IMR-90 (cell line): ENCODE data around the gene UBA3. TPM values are rescaled to one million over a fixed set of nuclear protein-coding genes. Genes with fewer than 3 reads are reported as not detected.

Source experiments
- ATAC-seq: fragments of 200-7000 bp; cut with Tn5 transposase; 2 replicates; pipeline ENCODE4 v1.9.1; 2020; ENCODE audit warnings: low read depth, mild to moderate bottlenecking, moderate library complexity
- BruUV-seq: library from RNA; stranded (reverse); fragments of 400-500 nt; replicated peaks from 2 replicates; lab custom pipeline; 2021; lab: Mats Ljungman, UMichigan
- CTCF ChIA-PET: fragments of 300-600 bp; formaldehyde crosslinking; extraction: SDS; loops from one replicate; lab custom pipeline; 2021; ENCODE audit warnings: antibody characterized with exemption; lab: Yijun Ruan, JAX
- POLR2A ChIA-PET: fragments of 300-600 bp; sonication (Branson Sonifier 250); formaldehyde crosslinking; loops from one replicate; lab custom pipeline; 2022; ENCODE audit warnings: antibody characterized with exemption; ENCODE audit not compliant: unreplicated experiment; lab: Charles Lee
- DNase-seq: peaks from one replicate; pipeline ENCODE4 v3.0.0; 2013
- H2AFZ ChIP-seq: replicated peaks from 2 replicates; pipeline ENCODE3; 2013; ENCODE audit warnings: low read length, mild to moderate bottlenecking; ENCODE audit not compliant: poor library complexity
- H2AK5ac ChIP-seq: 2 replicates; pipeline ENCODE4 v1.6.1; 2013; ENCODE audit warnings: low read depth, low read length, inconsistent platforms
- H2AK9ac ChIP-seq: replicated peaks from 2 replicates; pipeline ENCODE3; 2013; ENCODE audit warnings: mild to moderate bottlenecking, low read depth, low read length, moderate library complexity; ENCODE audit not compliant: poor library complexity
- H2BK120ac ChIP-seq: 2 replicates; pipeline ENCODE4 v1.6.1; 2013; ENCODE audit warnings: low read depth, low read length, inconsistent platforms
- H2BK15ac ChIP-seq: 3 replicates; pipeline ENCODE4 v1.6.1; 2013; ENCODE audit warnings: low read depth, low read length, inconsistent platforms
- H2BK20ac ChIP-seq: 2 replicates; pipeline ENCODE4 v1.6.1; 2013; ENCODE audit warnings: low read depth, mild to moderate bottlenecking, inconsistent platforms, low read length, moderate library complexity
- H2BK5ac ChIP-seq: 2 replicates; pipeline ENCODE4 v1.6.1; 2013; ENCODE audit warnings: mild to moderate bottlenecking, low read depth, low read length, inconsistent platforms; ENCODE audit not compliant: poor library complexity, severe bottlenecking
- H3K14ac ChIP-seq: replicated peaks from 2 replicates; pipeline ENCODE4 v1.6.1; 2013; ENCODE audit warnings: low read depth, low read length, inconsistent platforms
- H3K18ac ChIP-seq: 2 replicates; pipeline ENCODE4 v1.6.1; 2013; ENCODE audit warnings: low read depth, low read length, control low read depth
- H3K23ac ChIP-seq: 2 replicates; pipeline ENCODE4 v1.6.1; 2013; ENCODE audit warnings: low read depth, low read length, inconsistent platforms
- H3K27ac ChIP-seq: 2 replicates; pipeline ENCODE4 v1.5.1; 2013; ENCODE audit warnings: mild to moderate bottlenecking, control low read depth, low read length; ENCODE audit not compliant: insufficient read depth
- H3K27me3 ChIP-seq: 2 replicates; pipeline ENCODE4 v1.6.1; 2013; ENCODE audit warnings: low read length; ENCODE audit not compliant: control insufficient read depth, insufficient read depth
- H3K36me3 ChIP-seq: 2 replicates; pipeline ENCODE4 v1.6.1; 2013; ENCODE audit warnings: low read length, mixed read lengths; ENCODE audit not compliant: control insufficient read depth, insufficient read depth
- H3K4ac ChIP-seq: 2 replicates; pipeline ENCODE4 v1.6.1; 2013; ENCODE audit warnings: low read depth, low read length, inconsistent platforms
- H3K4me1 ChIP-seq: 2 replicates; pipeline ENCODE4 v1.6.1; 2013; ENCODE audit warnings: low read length, mixed read lengths; ENCODE audit not compliant: control insufficient read depth, insufficient read depth
- H3K4me2 ChIP-seq: 2 replicates; pipeline ENCODE4 v1.6.1; 2013; ENCODE audit warnings: low read depth, mild to moderate bottlenecking, control low read depth, low read length, moderate library complexity
- H3K4me3 ChIP-seq: 2 replicates; pipeline ENCODE4 v1.5.1; 2013; ENCODE audit warnings: low read depth, mild to moderate bottlenecking, control low read depth, low read length, moderate library complexity; ENCODE audit not compliant: insufficient read depth
- H3K56ac ChIP-seq: 2 replicates; pipeline ENCODE4 v1.6.1; 2013; ENCODE audit warnings: low read length, inconsistent platforms; ENCODE audit not compliant: insufficient read depth; ENCODE audit errors: extremely low read depth
- H3K79me1 ChIP-seq, 2 experiments: 2 replicates each; pipeline ENCODE4 v1.6.1; 2013; ENCODE audit warnings: low read length in 2 of 2, inconsistent platforms in 1 of 2, low read depth in 1 of 2
- H3K9ac ChIP-seq: 2 replicates; pipeline ENCODE4 v1.6.1; 2013; ENCODE audit warnings: low read depth, low read length, control low read depth
- H3K9me1 ChIP-seq: 2 replicates; pipeline ENCODE4 v1.6.1; 2013; ENCODE audit warnings: low read length, inconsistent platforms; ENCODE audit not compliant: insufficient read depth
- H3K9me3 ChIP-seq: 2 replicates; pipeline ENCODE4 v1.6.1; 2013; ENCODE audit warnings: low read length; ENCODE audit not compliant: control insufficient read depth, insufficient read depth
- H4K20me1 ChIP-seq: 2 replicates; pipeline ENCODE4 v1.6.1; 2013; ENCODE audit warnings: low read length, inconsistent platforms; ENCODE audit not compliant: insufficient read depth
- H4K5ac ChIP-seq: 2 replicates; pipeline ENCODE4 v1.6.1; 2013; ENCODE audit warnings: mild to moderate bottlenecking, low read depth, low read length, control low read depth
- H4K8ac ChIP-seq, 2 experiments: 2 replicates each; pipeline ENCODE4 v1.6.1; 2013; ENCODE audit warnings: low read depth in 2 of 2, low read length in 2 of 2, control low read depth in 1 of 2, inconsistent platforms in 1 of 2
- H4K91ac ChIP-seq: 2 replicates; pipeline ENCODE4 v1.6.1; 2013; ENCODE audit warnings: low read depth, low read length, inconsistent platforms; ENCODE audit not compliant: insufficient read depth
- BHLHE40 ChIP-seq: fragments of 150-350 bp; IDR thresholded peaks from 2 replicates; pipeline ENCODE4 v1.6.1; 2016; ENCODE audit warnings: mild to moderate bottlenecking, low read depth, low read length
- CEBPB ChIP-seq: IDR thresholded peaks from 2 replicates; pipeline ENCODE4 v1.6.1; 2012; ENCODE audit warnings: low read depth, low read length, improper control_type of control experiment
- FOS ChIP-seq: fragments of 150-350 bp; IDR thresholded peaks from 2 replicates; pipeline ENCODE4 v1.6.1; 2016; ENCODE audit warnings: low read depth, low read length
- MAFK ChIP-seq: IDR thresholded peaks from 2 replicates; pipeline ENCODE4 v1.6.1; 2012; ENCODE audit warnings: low read depth, low read length, improper control_type of control experiment
- MAZ ChIP-seq: IDR thresholded peaks from 2 replicates; pipeline ENCODE4 v1.6.1; 2012; ENCODE audit warnings: low read depth, mild to moderate bottlenecking, low read length, improper control_type of control experiment, moderate library complexity, borderline replicate concordance
- MXI1 ChIP-seq: IDR thresholded peaks from 2 replicates; pipeline ENCODE4 v1.6.1; 2012; ENCODE audit warnings: low read depth, mild to moderate bottlenecking, low read length, moderate library complexity, borderline replicate concordance
- NFE2L2 ChIP-seq: fragments of 150-350 bp; IDR thresholded peaks from 2 replicates; pipeline ENCODE4 v1.6.1; 2016; ENCODE audit warnings: low read depth, mild to moderate bottlenecking, low read length
- POLR2A ChIP-seq: IDR thresholded peaks from 2 replicates; pipeline ENCODE4 v1.6.1; 2012; ENCODE audit warnings: mild to moderate bottlenecking, low read depth, low read length
- RAD21 ChIP-seq: IDR thresholded peaks from 2 replicates; pipeline ENCODE4 v1.6.1; 2012; ENCODE audit warnings: low read length, improper control_type of control experiment
- RFX5 ChIP-seq: IDR thresholded peaks from 2 replicates; pipeline ENCODE4 v1.8.0; 2012; ENCODE audit warnings: low read depth, mild to moderate bottlenecking, low read length, moderate library complexity
- SMC3 ChIP-seq: fragments of 150-350 bp; IDR thresholded peaks from 2 replicates; pipeline ENCODE4 v1.6.1; 2016; ENCODE audit warnings: low read depth, mild to moderate bottlenecking, antibody characterized with exemption, low read length, moderate library complexity
- WGBS, 2 experiments: methylation state at CpG; one replicate each; pipeline versions ENCODE4 v1.1.5 to v1.1.7; 2013; ENCODE audit warnings: missing lambda C conversion rate in 2 of 2; ENCODE audit not compliant: insufficient read length in 1 of 2; ENCODE audit errors: extremely low coverage in 2 of 2; 5-methylcytosine and 5-hydroxymethylcytosine counted together
- dilution Hi-C: fragments of 300-500 bp; cut with HindIII; formaldehyde crosslinking; loops from one replicate; pipeline ENCODE4 v1.14.3; 2018; ENCODE audit warnings: low sequenced_read_pairs; ENCODE audit not compliant: unreplicated experiment
- in situ Hi-C: fragments of 300-500 bp; cut with MboI; formaldehyde crosslinking; loops from 3 replicates; pipeline ENCODE4 v1.14.3; 2019; ENCODE audit warnings: low sequenced_read_pairs, inconsistent platforms, mixed read lengths
- intact Hi-C: fragments of 100-400 bp; cut with micrococcal nuclease; formaldehyde crosslinking; loops from 2 replicates; pipeline ENCODE4 v1.10.0; 2022
- polyA plus RNA-seq, 3 experiments: library from polyadenylated mRNA; depleted of rRNA; stranded (reverse); fragments of >200 nt; gene quantifications; 2 replicates each; pipeline ENCODE4 v1.2.3, GENCODE V29; 2012; ENCODE audit warnings: low replicate concordance in 1 of 3
- total RNA-seq: library from RNA; depleted of rRNA; stranded (reverse); fragments of >200 nt; gene quantifications from 2 replicates; pipeline ENCODE4 v1.2.3, GENCODE V29; 2012
- TF ChIP-seq, protein P1 (sequence below): fragments of 150-350 bp; IDR thresholded peaks from 2 replicates; pipeline ENCODE4 v1.6.1; 2017; ENCODE audit warnings: mild to moderate bottlenecking, antibody characterized with exemption, low read length, low read depth
- TF ChIP-seq, protein P2 (sequence below): fragments of 150-350 bp; IDR thresholded peaks from 2 replicates; pipeline ENCODE4 v1.6.1; 2016; ENCODE audit warnings: low read depth, mild to moderate bottlenecking, low read length, moderate library complexity, borderline replicate concordance
- TF ChIP-seq, protein P3 (sequence below): conservative IDR thresholded peaks from 2 replicates; pipeline ENCODE4 v1.5.1; 2012; ENCODE audit warnings: mild to moderate bottlenecking, low read depth, low read length, improper control_type of control experiment

The UBA3 gene
- total and polyA plus RNA-seq, 2 of the 4 experiments (the other 2 are of a cell fraction), result 51.8 to 64.3 TPM

DNA sequence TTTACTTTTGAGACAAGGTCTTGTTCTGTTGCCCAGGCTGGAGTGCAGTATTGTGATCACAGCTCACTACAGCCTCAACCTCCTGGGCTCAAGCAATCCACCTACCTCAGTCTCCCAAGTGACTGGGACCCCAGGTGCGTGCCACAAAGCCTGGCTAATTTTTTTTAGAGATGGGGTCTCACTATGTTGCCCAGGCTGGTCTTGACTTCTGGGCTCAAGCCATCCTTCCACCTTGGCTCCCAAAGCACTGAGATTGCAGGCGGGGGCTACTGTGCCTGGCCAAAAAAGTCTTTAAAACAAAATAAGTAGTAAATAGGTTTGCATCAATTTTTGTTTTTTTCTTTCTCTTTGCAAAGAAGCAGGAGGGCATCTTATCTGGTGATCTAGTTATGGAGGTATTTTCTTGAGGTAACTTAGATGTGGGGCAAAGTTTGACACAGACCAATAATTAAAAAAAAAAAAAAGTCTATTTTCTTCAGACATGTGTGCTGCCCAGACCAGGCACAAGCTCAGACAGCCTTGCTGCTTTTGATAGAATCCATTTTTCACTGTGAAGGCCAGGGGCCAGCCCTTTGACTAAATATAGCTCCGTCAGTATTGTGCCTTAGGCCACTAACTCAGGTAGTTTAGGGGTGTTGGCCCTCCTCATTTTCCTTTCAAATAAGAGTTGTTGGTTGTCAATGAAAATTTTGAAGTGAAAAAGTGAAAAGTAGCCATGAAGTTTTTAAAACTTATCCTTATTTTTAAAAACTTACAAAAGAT lies 7.0 kb upstream of the UBA3 start:
- peak overlapping the region; percentile 86 for H3K27ac ChIP-seq
- intact Hi-C loops, result loop anchor here (10.0 kb wide), 2 partner anchors 778 to 858 kb away; no protein-coding TSS in a partner anchor

More for the DNA sequence above, 7.0 kb upstream of the UBA3 start:
- H3K4me3 ChIP-seq, result no peak overlapping the region
- peak overlapping the region; percentile 10; the same call in 1 of the 2 replicates for H2AK5ac ChIP-seq
- H3K9me3 ChIP-seq, result no peaks in the 10 kb centered on the region
- POLR2A ChIA-PET, result no interaction called here
- dilution Hi-C loops (no loop called here), in situ Hi-C loops (no loop called here)
- H3K23ac ChIP-seq, result 0 out of 2 replicates have a peak overlapping the region, but pooled peaks have one; percentile 29
- H3K4me1 ChIP-seq, result peaks cover 14% of the 10 kb centered on the region
- peaks cover 30% of the 10 kb centered on the region; the same call in 1 of the 2 replicates for H4K20me1 ChIP-seq
- H2BK5ac ChIP-seq, result peak overlapping the region; percentile 51
- ATAC-seq, result no peak
- H4K5ac ChIP-seq, result no peak overlapping the region
- CTCF ChIA-PET, result interaction anchor here (0.6 to 1.4 kb wide), 4 partner anchors 34 to 1785 kb away, joined by 3 to 7 read pairs (median 4); no protein-coding TSS in a partner anchor
- H2BK15ac ChIP-seq, result no peak overlapping the region
- H3K56ac ChIP-seq, result no peak overlapping the region
- H3K4me2 ChIP-seq, result peak overlapping the region; percentile 50
- peak overlapping the region; percentile 25; the same call in 1 of the 2 replicates for H3K9ac ChIP-seq
- no peak overlapping the region for H2AFZ ChIP-seq
- DNase-seq, result no peak
- no peak overlapping the region for H3K14ac ChIP-seq
- TF ChIP-seq MXI1, result no peak
- no peak for TF ChIP-seq MAFK
- TF ChIP-seq SMC3, result no peak
- TF ChIP-seq BHLHE40, result no peak
- no peak for TF ChIP-seq RFX5
- no peak for TF ChIP-seq MAZ
- TF ChIP-seq, protein P1, sequence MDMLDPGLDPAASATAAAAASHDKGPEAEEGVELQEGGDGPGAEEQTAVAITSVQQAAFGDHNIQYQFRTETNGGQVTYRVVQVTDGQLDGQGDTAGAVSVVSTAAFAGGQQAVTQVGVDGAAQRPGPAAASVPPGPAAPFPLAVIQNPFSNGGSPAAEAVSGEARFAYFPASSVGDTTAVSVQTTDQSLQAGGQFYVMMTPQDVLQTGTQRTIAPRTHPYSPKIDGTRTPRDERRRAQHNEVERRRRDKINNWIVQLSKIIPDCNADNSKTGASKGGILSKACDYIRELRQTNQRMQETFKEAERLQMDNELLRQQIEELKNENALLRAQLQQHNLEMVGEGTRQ, result no peak
- no peak for TF ChIP-seq FOS
- TF ChIP-seq POLR2A, result no peak
- TF ChIP-seq, protein P2, sequence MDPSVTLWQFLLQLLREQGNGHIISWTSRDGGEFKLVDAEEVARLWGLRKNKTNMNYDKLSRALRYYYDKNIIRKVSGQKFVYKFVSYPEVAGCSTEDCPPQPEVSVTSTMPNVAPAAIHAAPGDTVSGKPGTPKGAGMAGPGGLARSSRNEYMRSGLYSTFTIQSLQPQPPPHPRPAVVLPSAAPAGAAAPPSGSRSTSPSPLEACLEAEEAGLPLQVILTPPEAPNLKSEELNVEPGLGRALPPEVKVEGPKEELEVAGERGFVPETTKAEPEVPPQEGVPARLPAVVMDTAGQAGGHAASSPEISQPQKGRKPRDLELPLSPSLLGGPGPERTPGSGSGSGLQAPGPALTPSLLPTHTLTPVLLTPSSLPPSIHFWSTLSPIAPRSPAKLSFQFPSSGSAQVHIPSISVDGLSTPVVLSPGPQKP, result no peak
- no peak for TF ChIP-seq RAD21
- TF ChIP-seq, protein P3, sequence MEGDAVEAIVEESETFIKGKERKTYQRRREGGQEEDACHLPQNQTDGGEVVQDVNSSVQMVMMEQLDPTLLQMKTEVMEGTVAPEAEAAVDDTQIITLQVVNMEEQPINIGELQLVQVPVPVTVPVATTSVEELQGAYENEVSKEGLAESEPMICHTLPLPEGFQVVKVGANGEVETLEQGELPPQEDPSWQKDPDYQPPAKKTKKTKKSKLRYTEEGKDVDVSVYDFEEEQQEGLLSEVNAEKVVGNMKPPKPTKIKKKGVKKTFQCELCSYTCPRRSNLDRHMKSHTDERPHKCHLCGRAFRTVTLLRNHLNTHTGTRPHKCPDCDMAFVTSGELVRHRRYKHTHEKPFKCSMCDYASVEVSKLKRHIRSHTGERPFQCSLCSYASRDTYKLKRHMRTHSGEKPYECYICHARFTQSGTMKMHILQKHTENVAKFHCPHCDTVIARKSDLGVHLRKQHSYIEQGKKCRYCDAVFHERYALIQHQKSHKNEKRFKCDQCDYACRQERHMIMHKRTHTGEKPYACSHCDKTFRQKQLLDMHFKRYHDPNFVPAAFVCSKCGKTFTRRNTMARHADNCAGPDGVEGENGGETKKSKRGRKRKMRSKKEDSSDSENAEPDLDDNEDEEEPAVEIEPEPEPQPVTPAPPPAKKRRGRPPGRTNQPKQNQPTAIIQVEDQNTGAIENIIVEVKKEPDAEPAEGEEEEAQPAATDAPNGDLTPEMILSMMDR, result no peak
- no peak for TF ChIP-seq NFE2L2
- no peak for TF ChIP-seq CEBPB
- peak overlapping the region; percentile 49 for H3K4ac ChIP-seq
- WGBS, 2 experiments, result no CpG with 5 or more reads among the region's 3 CpGs
- H3K27me3 ChIP-seq, result no peaks in the 10 kb centered on the region
- 0 out of 4 replicates have a peak overlapping the region, but pooled peaks of 1 of the 2 experiments have one; percentile 20 for H4K8ac ChIP-seq
- no TSS peak for BruUV-seq
- H3K36me3 ChIP-seq, result peaks cover 3% of the 10 kb centered on the region; the same call in 1 of the 2 replicates
- no peak overlapping the region for H3K18ac ChIP-seq
- H4K91ac ChIP-seq, result no peak overlapping the region
- H2AK9ac ChIP-seq, result no peak overlapping the region
- no peak overlapping the region for H2BK120ac ChIP-seq
- H3K79me1 ChIP-seq, result peaks cover 14 to 55% of the 10 kb centered on the region in 2 experiments; a peak in 3 of 4 replicates
- H3K9me1 ChIP-seq, result peaks cover 21% of the 10 kb centered on the region
- H2BK20ac ChIP-seq, result no peak overlapping the region
